DOHH2 (cell line): Measurements from ENCODE around the gene AMH.

Source experiments
- CTCF ChIP-seq: fragments of 200-600 bp; sonication (generic); IDR thresholded peaks from one replicate; pipeline ENCODE4 v1.5.1; 2014; ENCODE audit warnings: antibody characterized with exemption, mild to moderate bottlenecking, low read depth, low read length; ENCODE audit not compliant: poor library complexity, severe bottlenecking
- EZH2phosphoT487 ChIP-seq: fragments of 200-600 bp; sonication (generic); IDR thresholded peaks from 2 replicates; pipeline ENCODE4 v1.6.1; 2017; ENCODE audit warnings: borderline replicate concordance, mild to moderate bottlenecking, antibody characterized with exemption, low read length, moderate library complexity, mixed read lengths

DNA sequence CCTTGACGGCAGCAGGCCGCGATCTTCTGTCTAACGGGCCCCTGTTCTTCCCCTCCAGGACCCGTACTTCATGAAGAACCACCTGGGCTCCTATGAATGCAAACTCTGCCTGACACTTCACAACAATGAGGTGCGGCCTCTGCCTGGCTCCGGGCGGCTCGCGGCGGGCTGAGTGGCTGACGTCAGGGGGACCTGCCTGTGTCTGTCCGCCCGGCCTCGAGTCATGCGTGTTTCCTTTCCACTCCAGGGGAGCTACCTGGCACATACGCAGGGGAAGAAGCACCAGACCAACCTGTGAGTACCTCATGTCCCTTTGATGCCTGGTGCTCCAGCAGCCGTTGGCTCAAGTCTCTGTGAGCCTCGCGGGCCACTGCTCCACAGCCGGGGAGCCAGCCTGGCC lies 4.6 kb upstream of the AMH start:
- TF ChIP-seq CTCF = no peak
- TF ChIP-seq EZH2phosphoT487 = no peak
